ENCODE data around the gene TBC1D10B.

DNA sequence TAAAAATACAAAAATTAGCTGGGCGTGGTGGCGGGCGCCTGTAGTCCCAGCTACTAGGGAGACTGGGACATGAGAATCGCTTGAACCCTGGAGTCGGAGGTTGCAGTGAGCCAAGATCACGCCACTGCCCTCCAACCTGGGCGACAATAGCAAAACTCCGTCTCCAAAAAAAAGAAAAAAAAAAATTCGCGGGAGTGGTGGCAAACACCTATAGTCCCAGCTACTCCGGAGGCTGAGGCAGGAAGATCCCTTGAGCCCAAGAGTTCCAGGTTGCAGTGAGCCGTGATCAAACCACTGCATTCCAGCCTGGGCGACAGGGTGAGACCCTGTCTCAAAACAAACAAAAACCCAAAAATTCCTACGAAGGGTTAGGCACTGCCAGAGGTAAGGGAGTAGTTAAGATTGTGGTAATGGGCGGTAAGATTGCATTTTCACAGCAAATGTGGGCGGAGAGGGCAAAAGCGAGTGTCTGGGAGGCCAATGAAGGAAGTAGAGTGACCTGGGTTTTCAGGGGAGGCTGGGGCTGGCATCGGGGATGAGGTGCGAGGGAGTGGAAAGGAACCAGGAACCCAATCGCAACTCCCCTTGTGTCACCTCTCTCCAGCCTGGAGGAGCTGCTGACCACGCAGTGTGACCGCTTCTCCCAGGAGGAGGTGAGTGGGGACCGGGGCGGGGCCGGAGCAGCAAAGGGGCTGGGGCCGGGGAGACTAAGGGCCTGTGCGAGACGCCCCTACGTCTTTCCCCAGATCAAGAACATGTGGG is 6.9 kb upstream of the TBC1D10B start:
- TF ChIP-seq, protein P1, sequence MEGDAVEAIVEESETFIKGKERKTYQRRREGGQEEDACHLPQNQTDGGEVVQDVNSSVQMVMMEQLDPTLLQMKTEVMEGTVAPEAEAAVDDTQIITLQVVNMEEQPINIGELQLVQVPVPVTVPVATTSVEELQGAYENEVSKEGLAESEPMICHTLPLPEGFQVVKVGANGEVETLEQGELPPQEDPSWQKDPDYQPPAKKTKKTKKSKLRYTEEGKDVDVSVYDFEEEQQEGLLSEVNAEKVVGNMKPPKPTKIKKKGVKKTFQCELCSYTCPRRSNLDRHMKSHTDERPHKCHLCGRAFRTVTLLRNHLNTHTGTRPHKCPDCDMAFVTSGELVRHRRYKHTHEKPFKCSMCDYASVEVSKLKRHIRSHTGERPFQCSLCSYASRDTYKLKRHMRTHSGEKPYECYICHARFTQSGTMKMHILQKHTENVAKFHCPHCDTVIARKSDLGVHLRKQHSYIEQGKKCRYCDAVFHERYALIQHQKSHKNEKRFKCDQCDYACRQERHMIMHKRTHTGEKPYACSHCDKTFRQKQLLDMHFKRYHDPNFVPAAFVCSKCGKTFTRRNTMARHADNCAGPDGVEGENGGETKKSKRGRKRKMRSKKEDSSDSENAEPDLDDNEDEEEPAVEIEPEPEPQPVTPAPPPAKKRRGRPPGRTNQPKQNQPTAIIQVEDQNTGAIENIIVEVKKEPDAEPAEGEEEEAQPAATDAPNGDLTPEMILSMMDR (IDR thresholded peaks at IDR 0.05): no peak
- TF ChIP-seq EZH2 (IDR thresholded peaks at IDR 0.05; ENCODE audit: borderline replicate concordance, insufficient read depth, low read depth, low read length, poor library complexity, severe bottlenecking): no peak
